GM12878 (cell line): ENCODE results near the gene CAVIN2. TPM values are rescaled to one million over a fixed set of nuclear protein-coding genes. Genes with fewer than 3 reads are reported as not detected.

Experiments
- ATAC-seq: fragments of 200-7000 bp; cut with Tn5 transposase; 3 replicates; pipeline ENCODE4 v1.9.1; 2020; ENCODE audit warnings: mild to moderate bottlenecking, moderate library complexity
- BruUV-seq: library from RNA; stranded (reverse); fragments of 400-500 nt; replicated peaks from 2 replicates; lab custom pipeline; 2021; lab: Mats Ljungman, UMichigan
- CTCF ChIA-PET: fragments of 300-600 bp; sonication (Branson Sonifier 250); formaldehyde crosslinking; extraction: SDS; loops from one replicate; lab custom pipeline; 2021; ENCODE audit warnings: inconsistent platforms; lab: Yijun Ruan, JAX
- POLR2A ChIA-PET: fragments of 350-600 bp; formaldehyde crosslinking; extraction: SDS; loops from one replicate; lab custom pipeline; 2021; ENCODE audit warnings: inconsistent platforms; lab: Charles Lee
- RAD21 ChIA-PET: fragments of 300-600 bp; sonication (Branson Sonifier 250); formaldehyde crosslinking; loops from one replicate; lab custom pipeline; 2023; ENCODE audit warnings: antibody characterized with exemption; ENCODE audit not compliant: unreplicated experiment; lab: Charles Lee
- SMC1A ChIA-PET: fragments of 300-600 bp; sonication (Branson Sonifier 250); formaldehyde crosslinking; loops from one replicate; lab custom pipeline; 2023; ENCODE audit not compliant: unreplicated experiment, uncharacterized antibody; lab: Charles Lee
- DNase-seq: peaks from one replicate; pipeline ENCODE4 v3.0.0-alpha.2; 2011; ENCODE audit warnings: low read depth, low spot score
- FAIRE-seq: peaks from 3 replicates; lab custom pipeline; 2011; peaks lifted over from hg19 to GRCh38; lab: Jason Lieb, UNC
- H2AFZ ChIP-seq: 2 replicates; pipeline ENCODE4 v1.6.0; 2011; ENCODE audit warnings: low read depth, low read length, control low read depth; ENCODE audit not compliant: control insufficient read depth
- H3K27ac ChIP-seq: 2 replicates; pipeline ENCODE4 v1.5.1; 2011; ENCODE audit warnings: control low read depth; ENCODE audit not compliant: control insufficient read depth, insufficient read depth
- H3K27me3 ChIP-seq, 2 experiments: replicated peaks in 1 of 2; 2 replicates each; pipeline versions ENCODE4 v1.6.0 to v1.6.1; 2011; ENCODE audit warnings: low read length in 1 of 2; ENCODE audit not compliant: control insufficient read depth in 2 of 2, insufficient read depth in 2 of 2
- H3K36me3 ChIP-seq, 2 experiments: 2 replicates each; pipeline ENCODE4 v1.5.1; 2011; ENCODE audit warnings: low read length in 1 of 2; ENCODE audit not compliant: control insufficient read depth in 2 of 2, insufficient read depth in 2 of 2
- H3K4me1 ChIP-seq: 2 replicates; pipeline ENCODE4 v1.6.1; 2011; ENCODE audit warnings: mild to moderate bottlenecking, low read length, moderate library complexity, mixed read lengths; ENCODE audit not compliant: control insufficient read depth, insufficient read depth
- H3K4me2 ChIP-seq: 2 replicates; pipeline ENCODE4 v1.6.0; 2011; ENCODE audit warnings: control low read depth; ENCODE audit not compliant: control insufficient read depth, insufficient read depth
- H3K4me3 ChIP-seq: fragments of 200-600 bp; sonication (generic); 2 replicates; pipeline ENCODE4 v1.5.1; 2016
- H3K79me2 ChIP-seq: 2 replicates; pipeline ENCODE4 v1.6.0; 2011; ENCODE audit warnings: low read length; ENCODE audit not compliant: control insufficient read depth, insufficient read depth
- H3K9ac ChIP-seq: 2 replicates; pipeline ENCODE4 v1.8.0; 2011; ENCODE audit warnings: low read length, control low read depth, mixed read lengths; ENCODE audit not compliant: control insufficient read depth, insufficient read depth
- H3K9me3 ChIP-seq: replicated peaks from 3 replicates; pipeline ENCODE4 v1.5.1; 2011; ENCODE audit warnings: mild to moderate bottlenecking, low read length; ENCODE audit not compliant: control insufficient read depth, insufficient read depth
- H4K20me1 ChIP-seq: 2 replicates; pipeline ENCODE4 v1.6.0; 2011; ENCODE audit not compliant: control insufficient read depth, insufficient read depth
- BCLAF1 ChIP-seq: fragments of 450-650 bp; IDR thresholded peaks from 2 replicates; pipeline ENCODE4 v1.6.1; 2017; ENCODE audit warnings: antibody characterized with exemption, mild to moderate bottlenecking, moderate library complexity
- BRCA1 ChIP-seq: IDR thresholded peaks from 2 replicates; pipeline ENCODE4 v1.6.1; 2011; ENCODE audit warnings: low read depth, low read length, improper control_type of control experiment
- CHD4 ChIP-seq: fragments of 200-600 bp; sonication (generic); IDR thresholded peaks from 2 replicates; pipeline ENCODE4 v1.6.1; 2016; ENCODE audit warnings: mild to moderate bottlenecking
- CREM ChIP-seq: IDR thresholded peaks from 2 replicates; pipeline ENCODE4 v1.6.1; 2014; ENCODE audit warnings: antibody characterized with exemption, low read depth
- IRF5 ChIP-seq: fragments of 450-650 bp; IDR thresholded peaks from 2 replicates; pipeline ENCODE4 v1.6.1; 2017; ENCODE audit warnings: borderline replicate concordance
- MLLT1 ChIP-seq: fragments of 450-650 bp; IDR thresholded peaks from 2 replicates; pipeline ENCODE4 v1.6.1; 2016; ENCODE audit warnings: mild to moderate bottlenecking
- MYB ChIP-seq: fragments of 150-350 bp; IDR thresholded peaks from 2 replicates; pipeline ENCODE4 v1.6.1; 2014; ENCODE audit warnings: mild to moderate bottlenecking, low read depth, low read length, borderline replicate concordance
- NR2C2 ChIP-seq: IDR thresholded peaks from 2 replicates; pipeline ENCODE4 v1.6.1; 2011; ENCODE audit warnings: borderline replicate concordance, low read depth; ENCODE audit not compliant: control insufficient read depth, insufficient read length
- SPI1 ChIP-seq: IDR thresholded peaks from 2 replicates; pipeline ENCODE4 v1.6.1; 2011; ENCODE audit warnings: low read depth, mild to moderate bottlenecking, low read length, moderate library complexity, borderline replicate concordance; ENCODE audit not compliant: insufficient read depth
- USF2 ChIP-seq: IDR thresholded peaks from 2 replicates; pipeline ENCODE4 v1.6.1; 2011; ENCODE audit warnings: low read depth, low read length, improper control_type of control experiment, borderline replicate concordance
- ZNF274 ChIP-seq: IDR thresholded peaks from one replicate; pipeline ENCODE4 v1.8.0; 2011; ENCODE audit not compliant: insufficient read length, insufficient read depth
- ZNF687 ChIP-seq: fragments of 450-650 bp; IDR thresholded peaks from 2 replicates; pipeline ENCODE4 v1.6.1; 2017; ENCODE audit warnings: mild to moderate bottlenecking, moderate library complexity
- WGBS: methylation state at CpG from one replicate; pipeline ENCODE4 v1.1.6; 2016; ENCODE audit warnings: low lambda C conversion rate; ENCODE audit not compliant: insufficient replicate concordance, insufficient coverage; ENCODE audit errors: missing lambda C conversion rate; 5-methylcytosine and 5-hydroxymethylcytosine counted together
- in situ Hi-C: fragments of 300-500 bp; cut with MboI; formaldehyde crosslinking; loops from 9 replicates; pipeline ENCODE4 v1.14.3; 2018; ENCODE audit warnings: mixed read lengths
- intact Hi-C: fragments of 100-400 bp; cut with micrococcal nuclease; formaldehyde crosslinking; loops from one replicate; pipeline ENCODE4 v1.14.2; 2022; ENCODE audit not compliant: unreplicated experiment
- polyA plus RNA-seq, 11 experiments: library from polyadenylated mRNA; depleted of rRNA in 4 of 11; unstranded in 6 of 11; stranded (reverse) in 5 of 11; fragments of >200 nt; fragmentation: Nextera tagmentation in 4 of 11; fragmentation: Illumina TruSeq in 1 of 11; extraction: Ambion mirVana in 4 of 11; extraction: Trizol in 1 of 11; gene quantifications; 1 replicate in 1 of 11; 2 replicates in 10 of 11; pipeline versions ENCODE4 v1.2.1 to v1.2.3, GENCODE V29; 2011 to 2016; ENCODE audit warnings: inconsistent platforms in 2 of 11, missing spikeins in 2 of 11, low read depth in 1 of 11
- total RNA-seq, 4 experiments: library from RNA; depleted of rRNA in 3 of 4; stranded (reverse); fragments of >200 nt in 3 of 4; fragmentation: Illumina TruSeq in 1 of 4; extraction: Trizol in 1 of 4; gene quantifications; 2 replicates each; pipeline versions ENCODE4 v1.2.1 to v1.2.3, GENCODE V29; 2013 to 2021

Gene CAVIN2
- total and polyA plus RNA-seq, 10 of the 15 experiments (the other 5 are each of a cell fraction or from before 2014, with no cell fraction given): not detected

- ChIA-PET RAD21 (interaction anchor here (1.1 to 2.9 kb wide), 2 partner anchors 51 to 343 kb away, joined by 6 to 11 read pairs; no protein-coding TSS in a partner anchor), SMC1A (interaction anchor here (1.1 to 1.8 kb wide), 4 partner anchors 8 to 343 kb away, joined by 3 to 7 read pairs (median 4); no protein-coding TSS in a partner anchor), POLR2A (no interaction called here), CTCF (interaction anchor here (1.4 to 12.6 kb wide), 2 partner anchors 50 to 342 kb away, joined by 4 to 254 read pairs; no protein-coding TSS in a partner anchor)
- Histone ChIP-seq H3K4me2 (no peak overlapping the region), H3K79me2 (no peaks in the 10 kb centered on the region), H3K9me3 (no peaks in the 10 kb centered on the region), H3K36me3 (no peaks in the 10 kb centered on the region), H3K4me1 (no peaks in the 10 kb centered on the region), H3K27me3 (peaks cover 7% of the 10 kb centered on the region in 2 experiments; a peak in 3 of 4 replicates), H2AFZ (peak overlapping the region; percentile 4), H4K20me1 (no peaks in the 10 kb centered on the region), H3K27ac (no peak overlapping the region), H3K9ac (no peak overlapping the region), H3K4me3 (no peak overlapping the region)
- in situ Hi-C loops: no loop called here
- FAIRE-seq (no peak), ATAC-seq (no peak), DNase-seq (no peak)
- WGBS: 12% methylated on average over 7 of the region's 7 CpGs
- no TSS peak for BruUV-seq
- intact Hi-C loops: no loop called here
- TF ChIP-seq CHD4 (no peak), MLLT1 (no peak), BRCA1 (no peak), ZNF687 (no peak), IRF5 (no peak), MYB (no peak), USF2 (no peak), ZNF274 (no peak), CREM (no peak), NR2C2 (no peak), SPI1 (no peak), BCLAF1 (no peak)
These were observed 28.1 kb downstream of the CAVIN2 start for GRCh38 chr2:191818725-191819350.
